HCT116 (cell line): ENCODE results near the gene CCDC73. TPM values are rescaled to one million over a fixed set of nuclear protein-coding genes. Genes with fewer than 3 reads are reported as not detected.

Experiments used
- ATAC-seq: fragments of 200-7000 bp; cut with Tn5 transposase; 2 replicates; pipeline ENCODE4 v1.9.1; 2020; ENCODE audit warnings: mild to moderate bottlenecking, moderate library complexity
- BruUV-seq: library from RNA; stranded (reverse); fragments of 400-500 nt; replicated peaks from 2 replicates; lab custom pipeline; 2021; lab: Mats Ljungman, UMichigan
- CTCF ChIA-PET: fragments of 300-600 bp; sonication (Branson Sonifier 250); formaldehyde crosslinking; loops from one replicate; lab custom pipeline; 2021; ENCODE audit warnings: antibody characterized with exemption; lab: Charles Lee
- POLR2A ChIA-PET: fragments of 300-600, 350-600 bp; sonication (Branson Sonifier 250); formaldehyde crosslinking; loops from one replicate; lab custom pipeline; 2021; ENCODE audit warnings: antibody characterized with exemption; lab: Charles Lee
- RAD21 ChIA-PET, 2 experiments: fragments of 300-600 bp; sonication (Branson Sonifier 250); formaldehyde crosslinking; loops; one replicate each; lab custom pipeline; 2023; ENCODE audit warnings: low total read pairs in 2 of 2; ENCODE audit not compliant: uncharacterized antibody in 2 of 2, unreplicated experiment in 2 of 2, low non-redundant PET in 1 of 2; lab: Charles Lee
- DNase-seq: peaks from one replicate; pipeline ENCODE4 v3.0.0-alpha.2; 2010; ENCODE audit warnings: low read depth, low spot score
- H2AFZ ChIP-seq: fragments of 200-600 bp; shearing (Covaris generic), sonication (generic); 2 replicates; pipeline ENCODE4 v1.6.1; 2017; ENCODE audit warnings: low read depth, mixed run types, mixed read lengths, antibody characterized with exemption, low read length; ENCODE audit not compliant: poor library complexity, severe bottlenecking
- H3K27ac ChIP-seq: 2 replicates; pipeline ENCODE4 v1.5.1; 2012; ENCODE audit warnings: low read depth, low read length
- H3K27me3 ChIP-seq: fragments of 200-600 bp; sonication (generic); 2 replicates; pipeline ENCODE4 v1.6.1; 2016; ENCODE audit warnings: mixed run types, low read length, mixed read lengths; ENCODE audit not compliant: insufficient read depth
- H3K36me3 ChIP-seq, 2 experiments: fragments of 200-500 bp in 1 of 2; fragments of 200-600 bp in 1 of 2; sonication (Bioruptor generic) in 1 of 2; sonication (generic) in 1 of 2; 2 replicates each; pipeline versions ENCODE4 v1.5.1 to v1.6.1; 2014 to 2016; ENCODE audit warnings: low read length in 2 of 2, inconsistent platforms in 1 of 2, mixed read lengths in 1 of 2, mixed run types in 1 of 2; ENCODE audit not compliant: insufficient read depth in 2 of 2, control insufficient read depth in 1 of 2
- H3K4me1 ChIP-seq, 2 experiments: fragments of 200-600 bp in 1 of 2; sonication (generic) in 1 of 2; 2 replicates each; pipeline versions ENCODE4 v1.5.1 to v1.6.1; 2012 to 2017; ENCODE audit warnings: low read length in 2 of 2, inconsistent platforms in 1 of 2, mild to moderate bottlenecking in 1 of 2, mixed read lengths in 1 of 2, mixed run types in 1 of 2, moderate library complexity in 1 of 2; ENCODE audit not compliant: insufficient read depth in 2 of 2, control insufficient read depth in 1 of 2
- H3K4me2 ChIP-seq: fragments of 200-600 bp; sonication (generic); 2 replicates; pipeline ENCODE4 v1.6.1; 2017; ENCODE audit warnings: mixed run types, low read length, mixed read lengths
- H3K4me3 ChIP-seq, 2 experiments: fragments of 200-600 bp in 1 of 2; sonication (generic) in 1 of 2; replicated peaks in 1 of 2; 2 replicates each; pipeline ENCODE4 v1.5.1; 2011 to 2016; ENCODE audit warnings: low read length in 2 of 2, control low read depth in 1 of 2, low read depth in 1 of 2, mild to moderate bottlenecking in 1 of 2, mixed read lengths in 1 of 2, mixed run types in 1 of 2
- H3K79me2 ChIP-seq: fragments of 200-600 bp; sonication (generic); 2 replicates; pipeline ENCODE4 v1.6.1; 2017; ENCODE audit warnings: mild to moderate bottlenecking, mixed run types, low read length, moderate library complexity, mixed read lengths; ENCODE audit not compliant: insufficient read depth
- H3K9ac ChIP-seq: fragments of 200-600 bp; sonication (generic); 2 replicates; pipeline ENCODE4 v1.6.1; 2016; ENCODE audit warnings: low read length, mixed read lengths
- H3K9me2 ChIP-seq: fragments of 200-600 bp; sonication (generic), shearing (Covaris generic); 2 replicates; pipeline ENCODE4 v1.6.1; 2017; ENCODE audit warnings: mixed run types, mild to moderate bottlenecking, moderate library complexity; ENCODE audit not compliant: insufficient read depth
- H3K9me3 ChIP-seq, 2 experiments: fragments of 200-500 bp in 1 of 2; fragments of 200-600 bp in 1 of 2; sonication (Bioruptor generic) in 1 of 2; sonication (generic) in 1 of 2; 2 replicates each; pipeline ENCODE4 v1.6.1; 2014 to 2017; ENCODE audit warnings: low read length in 2 of 2, mixed read lengths in 2 of 2, inconsistent platforms in 1 of 2, low read depth in 1 of 2, mild to moderate bottlenecking in 1 of 2, mixed run types in 1 of 2, moderate library complexity in 1 of 2; ENCODE audit not compliant: control insufficient read depth in 1 of 2, insufficient read depth in 1 of 2
- H4K20me1 ChIP-seq: fragments of 200-600 bp; sonication (generic), shearing (Covaris generic); 2 replicates; pipeline ENCODE4 v1.6.1; 2017; ENCODE audit warnings: mixed run types, mild to moderate bottlenecking, moderate library complexity; ENCODE audit not compliant: insufficient read depth
- EGR1 ChIP-seq: IDR thresholded peaks from 2 replicates; pipeline ENCODE4 v1.6.1; 2012; ENCODE audit warnings: low read depth
- FOSL1 ChIP-seq: IDR thresholded peaks from 2 replicates; pipeline ENCODE4 v1.6.1; 2012; ENCODE audit warnings: low read depth
- JUND ChIP-seq: IDR thresholded peaks from 2 replicates; pipeline ENCODE4 v1.6.1; 2012
- SIN3A ChIP-seq: IDR thresholded peaks from 2 replicates; pipeline ENCODE4 v1.6.1; 2012; ENCODE audit warnings: low read depth
- ZNF274 ChIP-seq: fragments of 200-500 bp; sonication (Bioruptor generic); IDR thresholded peaks from 2 replicates; pipeline ENCODE4 v1.6.1; 2014; ENCODE audit warnings: mild to moderate bottlenecking, low read depth, low read length, inconsistent platforms
- intact Hi-C: fragments of 100-400 bp; cut with micrococcal nuclease; formaldehyde crosslinking; loops from 2 replicates; pipeline ENCODE4 v1.10.0; 2022
- total RNA-seq: library from RNA; stranded (reverse); gene quantifications from one replicate; pipeline ENCODE4 v1.2.1, GENCODE V29; 2021; ENCODE audit not compliant: unreplicated experiment
- TF ChIP-seq, protein P1 (sequence below): IDR thresholded peaks from 2 replicates; pipeline ENCODE4 v1.6.1; 2012; ENCODE audit warnings: low read depth
- TF ChIP-seq, protein P2 (sequence below), 3 experiments: fragments of 200-600 bp in 1 of 3; sonication (generic) in 1 of 3; IDR thresholded peaks in 2 of 3; conservative IDR thresholded peaks in 1 of 3; 2 replicates each; pipeline ENCODE4 v1.5.1; 2012 to 2017; ENCODE audit warnings: low read depth in 2 of 3, low read length in 2 of 3, antibody characterized with exemption in 1 of 3, borderline replicate concordance in 1 of 3, control low read depth in 1 of 3, mild to moderate bottlenecking in 1 of 3, mixed read lengths in 1 of 3, mixed run types in 1 of 3, moderate library complexity in 1 of 3; ENCODE audit not compliant: insufficient read depth in 1 of 3
- TF ChIP-seq, protein P3 (sequence below): IDR thresholded peaks from 2 replicates; pipeline ENCODE4 v1.6.1; 2011; ENCODE audit warnings: mild to moderate bottlenecking, low read length, moderate library complexity; ENCODE audit not compliant: insufficient replicate concordance; ENCODE audit errors: extremely low read depth

CCDC73 gene
- total RNA-seq, 1 experiment from 2014 or later, result not detected

DNA sequence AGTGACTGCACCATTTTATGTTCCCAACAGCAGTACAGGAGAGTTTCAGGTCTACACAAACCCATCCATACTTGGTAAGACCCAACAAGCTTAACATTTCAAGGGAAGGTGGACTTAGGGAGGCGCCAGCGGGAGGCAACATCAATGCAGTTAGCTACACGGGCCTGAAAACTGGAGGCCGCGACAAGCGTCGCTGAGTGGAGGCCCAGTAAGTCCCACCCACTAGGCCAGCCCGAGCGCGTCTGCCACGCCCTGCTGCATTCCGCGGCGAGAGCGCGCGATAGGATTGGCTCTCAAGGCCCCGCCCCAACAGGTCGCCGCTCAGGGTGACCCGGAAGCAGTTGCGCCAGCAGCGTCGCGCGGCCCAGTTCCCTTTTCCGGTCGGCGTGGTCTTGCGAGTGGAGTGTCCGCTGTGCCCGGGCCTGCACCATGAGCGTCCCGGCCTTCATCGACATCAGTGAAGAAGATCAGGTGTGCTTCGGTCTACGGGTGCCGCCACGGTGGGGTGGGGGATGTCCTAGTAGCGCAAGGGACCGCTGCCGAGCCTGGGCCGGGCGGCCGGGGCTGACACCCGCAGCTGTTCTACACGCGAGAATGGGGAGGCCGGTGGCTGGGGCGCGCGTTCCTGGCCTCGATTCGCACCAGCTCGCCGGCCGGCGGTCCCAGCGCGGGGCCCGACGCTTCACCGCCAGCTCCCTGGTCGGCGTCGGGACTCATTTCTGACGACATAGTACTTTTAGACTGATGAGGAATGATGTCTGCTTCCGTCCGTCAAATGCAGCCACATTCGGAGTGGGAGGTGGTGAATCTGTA, 210.8 kb downstream of the CCDC73 start, which contains the start of gene EIF3M (continued):
- TF ChIP-seq, protein P1, sequence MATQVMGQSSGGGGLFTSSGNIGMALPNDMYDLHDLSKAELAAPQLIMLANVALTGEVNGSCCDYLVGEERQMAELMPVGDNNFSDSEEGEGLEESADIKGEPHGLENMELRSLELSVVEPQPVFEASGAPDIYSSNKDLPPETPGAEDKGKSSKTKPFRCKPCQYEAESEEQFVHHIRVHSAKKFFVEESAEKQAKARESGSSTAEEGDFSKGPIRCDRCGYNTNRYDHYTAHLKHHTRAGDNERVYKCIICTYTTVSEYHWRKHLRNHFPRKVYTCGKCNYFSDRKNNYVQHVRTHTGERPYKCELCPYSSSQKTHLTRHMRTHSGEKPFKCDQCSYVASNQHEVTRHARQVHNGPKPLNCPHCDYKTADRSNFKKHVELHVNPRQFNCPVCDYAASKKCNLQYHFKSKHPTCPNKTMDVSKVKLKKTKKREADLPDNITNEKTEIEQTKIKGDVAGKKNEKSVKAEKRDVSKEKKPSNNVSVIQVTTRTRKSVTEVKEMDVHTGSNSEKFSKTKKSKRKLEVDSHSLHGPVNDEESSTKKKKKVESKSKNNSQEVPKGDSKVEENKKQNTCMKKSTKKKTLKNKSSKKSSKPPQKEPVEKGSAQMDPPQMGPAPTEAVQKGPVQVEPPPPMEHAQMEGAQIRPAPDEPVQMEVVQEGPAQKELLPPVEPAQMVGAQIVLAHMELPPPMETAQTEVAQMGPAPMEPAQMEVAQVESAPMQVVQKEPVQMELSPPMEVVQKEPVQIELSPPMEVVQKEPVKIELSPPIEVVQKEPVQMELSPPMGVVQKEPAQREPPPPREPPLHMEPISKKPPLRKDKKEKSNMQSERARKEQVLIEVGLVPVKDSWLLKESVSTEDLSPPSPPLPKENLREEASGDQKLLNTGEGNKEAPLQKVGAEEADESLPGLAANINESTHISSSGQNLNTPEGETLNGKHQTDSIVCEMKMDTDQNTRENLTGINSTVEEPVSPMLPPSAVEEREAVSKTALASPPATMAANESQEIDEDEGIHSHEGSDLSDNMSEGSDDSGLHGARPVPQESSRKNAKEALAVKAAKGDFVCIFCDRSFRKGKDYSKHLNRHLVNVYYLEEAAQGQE, result no peak
- TF ChIP-seq EGR1 (peak; percentile 37; the same call in 1 of the 2 replicates), SIN3A (peak; percentile 91), ZNF274 (no peak)

DNA sequence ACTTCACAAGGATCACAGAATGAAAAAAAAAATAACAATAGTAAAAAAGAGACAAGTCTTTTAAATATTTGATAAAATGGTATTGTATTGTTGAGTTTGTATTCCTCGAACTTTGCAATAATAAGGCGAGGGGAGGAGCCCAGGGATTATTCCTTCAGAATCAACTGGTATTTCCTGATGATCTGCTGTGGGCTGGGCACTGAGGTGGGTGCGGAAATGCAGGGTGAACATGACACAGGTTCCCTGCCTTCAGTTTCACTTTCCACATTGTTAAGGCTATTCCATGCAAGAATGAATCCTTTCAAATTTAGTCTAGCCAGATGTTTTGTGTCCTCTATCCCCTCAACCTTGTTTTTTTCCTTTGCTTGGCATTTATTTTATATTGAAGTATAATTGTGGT, 212.9 kb downstream of the CCDC73 start:
- H3K27me3 ChIP-seq, result no peaks in the 10 kb centered on the region
- H3K27ac ChIP-seq, result no peak overlapping the region
- H4K20me1 ChIP-seq, result peaks cover 11% of the 10 kb centered on the region; the same call in 1 of the 2 replicates

More for the DNA sequence above, 212.9 kb downstream of the CCDC73 start:
- Histone ChIP-seq H3K79me2 (peaks cover 30% of the 10 kb centered on the region), H3K4me1 (peaks cover 8 to 29% of the 10 kb centered on the region in 2 experiments), H3K4me3 (no peak overlapping the region), H3K9me3 (no peaks in the 10 kb centered on the region), H3K36me3 (no peaks in the 10 kb centered on the region), H3K9ac (no peak overlapping the region), H3K4me2 (no peak overlapping the region), H2AFZ (no peak overlapping the region), H3K9me2 (no peaks in the 10 kb centered on the region)
- no peak for DNase-seq
- TF ChIP-seq FOSL1 (no peak), JUND (no peak)
- TF ChIP-seq, protein P2, sequence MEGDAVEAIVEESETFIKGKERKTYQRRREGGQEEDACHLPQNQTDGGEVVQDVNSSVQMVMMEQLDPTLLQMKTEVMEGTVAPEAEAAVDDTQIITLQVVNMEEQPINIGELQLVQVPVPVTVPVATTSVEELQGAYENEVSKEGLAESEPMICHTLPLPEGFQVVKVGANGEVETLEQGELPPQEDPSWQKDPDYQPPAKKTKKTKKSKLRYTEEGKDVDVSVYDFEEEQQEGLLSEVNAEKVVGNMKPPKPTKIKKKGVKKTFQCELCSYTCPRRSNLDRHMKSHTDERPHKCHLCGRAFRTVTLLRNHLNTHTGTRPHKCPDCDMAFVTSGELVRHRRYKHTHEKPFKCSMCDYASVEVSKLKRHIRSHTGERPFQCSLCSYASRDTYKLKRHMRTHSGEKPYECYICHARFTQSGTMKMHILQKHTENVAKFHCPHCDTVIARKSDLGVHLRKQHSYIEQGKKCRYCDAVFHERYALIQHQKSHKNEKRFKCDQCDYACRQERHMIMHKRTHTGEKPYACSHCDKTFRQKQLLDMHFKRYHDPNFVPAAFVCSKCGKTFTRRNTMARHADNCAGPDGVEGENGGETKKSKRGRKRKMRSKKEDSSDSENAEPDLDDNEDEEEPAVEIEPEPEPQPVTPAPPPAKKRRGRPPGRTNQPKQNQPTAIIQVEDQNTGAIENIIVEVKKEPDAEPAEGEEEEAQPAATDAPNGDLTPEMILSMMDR (IDR thresholded peaks at IDR 0.05 in 2 of 3, conservative IDR thresholded peaks at IDR 0.05 in 1 of 3; ENCODE audit: borderline replicate concordance in 1 of 3, insufficient read depth in 1 of 3, low read depth in 2 of 3, low read length in 2 of 3), result no peak
- TF ChIP-seq, protein P3, sequence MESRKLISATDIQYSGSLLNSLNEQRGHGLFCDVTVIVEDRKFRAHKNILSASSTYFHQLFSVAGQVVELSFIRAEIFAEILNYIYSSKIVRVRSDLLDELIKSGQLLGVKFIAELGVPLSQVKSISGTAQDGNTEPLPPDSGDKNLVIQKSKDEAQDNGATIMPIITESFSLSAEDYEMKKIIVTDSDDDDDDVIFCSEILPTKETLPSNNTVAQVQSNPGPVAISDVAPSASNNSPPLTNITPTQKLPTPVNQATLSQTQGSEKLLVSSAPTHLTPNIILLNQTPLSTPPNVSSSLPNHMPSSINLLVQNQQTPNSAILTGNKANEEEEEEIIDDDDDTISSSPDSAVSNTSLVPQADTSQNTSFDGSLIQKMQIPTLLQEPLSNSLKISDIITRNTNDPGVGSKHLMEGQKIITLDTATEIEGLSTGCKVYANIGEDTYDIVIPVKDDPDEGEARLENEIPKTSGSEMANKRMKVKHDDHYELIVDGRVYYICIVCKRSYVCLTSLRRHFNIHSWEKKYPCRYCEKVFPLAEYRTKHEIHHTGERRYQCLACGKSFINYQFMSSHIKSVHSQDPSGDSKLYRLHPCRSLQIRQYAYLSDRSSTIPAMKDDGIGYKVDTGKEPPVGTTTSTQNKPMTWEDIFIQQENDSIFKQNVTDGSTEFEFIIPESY, result no peak
- TF ChIP-seq, protein P1, result no peak
- RAD21 ChIA-PET, result no interaction called here
- CTCF ChIA-PET, result no interaction called here
- no peak for ATAC-seq
- intact Hi-C loops, result no loop called here
- POLR2A ChIA-PET, result no interaction called here
- no TSS peak for BruUV-seq
